HS-5 (cell line): ENCODE results near the gene UBAP1L.
"Not testable (repeated sequence)": the region's sequence is repeated elsewhere in the genome, so short reads cannot be mapped to it uniquely, and the experiment has no call there.

Experiments used
- DNase-seq: peaks from one replicate; pipeline ENCODE4 v3.0.0-alpha.2; 2012; ENCODE audit warnings: low read depth

UBAP1L gene

GRCh38 chr15:65099801-65100200 lies 15.2 kb downstream of the UBAP1L start:
- DNase-seq: not testable (repeated sequence)

GRCh38 chr15:65099336-65099735 lies 15.7 kb downstream of the UBAP1L start:
- DNase-seq: no peak

GRCh38 chr15:65097651-65098263 lies 17.2 kb downstream of the UBAP1L start:
- DNase-seq: no peak

- DNase-seq: no peak
Measured at GRCh38 chr15:65096481-65097385, 18.3 kb downstream of the UBAP1L start.

- no peak for DNase-seq
Measured at GRCh38 chr15:65095747-65096104, 19.3 kb downstream of the UBAP1L start.

GRCh38 chr15:65095011-65095746 lies 19.8 kb downstream of the UBAP1L start:
- no peak for DNase-seq

GRCh38 chr15:65094294-65094995 lies 20.6 kb downstream of the UBAP1L start:
- DNase-seq: no peak

GRCh38 chr15:65093793-65094170 lies 21.2 kb downstream of the UBAP1L start:
- not testable (repeated sequence) for DNase-seq

- DNase-seq: no peak
Measured at GRCh38 chr15:65092911-65093792, 21.8 kb downstream of the UBAP1L start.

- DNase-seq: no peak
Measured at GRCh38 chr15:65091946-65092770, 22.8 kb downstream of the UBAP1L start.

GRCh38 chr15:65089206-65089824 lies 25.7 kb downstream of the UBAP1L start:
- DNase-seq: no peak

- no peak for DNase-seq
Measured at GRCh38 chr15:65088643-65089021, 26.4 kb downstream of the UBAP1L start.

GRCh38 chr15:65087873-65088642 lies 26.9 kb downstream of the UBAP1L start:
- DNase-seq: no peak

- DNase-seq: no peak
Measured at GRCh38 chr15:65087411-65087810, 27.6 kb downstream of the UBAP1L start.

GRCh38 chr15:65086680-65087111 lies 28.3 kb downstream of the UBAP1L start:
- DNase-seq: no peak

GRCh38 chr15:65085990-65086679 lies 28.9 kb downstream of the UBAP1L start:
- no peak for DNase-seq

- DNase-seq: no peak
Measured at GRCh38 chr15:65085207-65085753, 29.7 kb downstream of the UBAP1L start.
